Activated T-helper 1 cell treated with Interleukin-2 at 50 U/mL for 16 hours (primary cell): Measurements from ENCODE around the gene WBP1L.
"Not testable (repeated sequence)": the region's sequence is repeated elsewhere in the genome, so short reads cannot be mapped to it uniquely, and the experiment has no call there.

Experiments
- DNase-seq: peaks from one replicate; pipeline ENCODE4 v3.0.0-alpha.2; 2020; ENCODE audit warnings: low read depth

Gene WBP1L

DNA sequence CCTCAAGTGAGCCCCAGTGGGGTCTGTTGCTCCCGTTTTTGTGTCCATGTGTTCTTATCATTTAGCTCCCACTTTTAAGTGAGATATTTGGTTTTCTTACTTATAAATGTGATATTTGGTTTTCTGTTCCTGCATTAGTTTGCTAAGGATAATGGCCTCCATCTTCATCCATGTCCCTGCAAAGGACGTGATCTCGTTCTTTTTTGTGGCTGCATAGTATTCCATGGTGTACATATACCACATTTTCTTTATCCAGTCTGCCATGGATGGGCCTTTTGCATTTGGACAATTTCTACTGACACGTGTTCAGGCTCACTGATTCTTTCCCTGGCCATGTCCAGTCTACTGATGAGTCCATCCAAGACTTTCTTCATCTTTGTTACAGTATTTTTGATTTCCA lies 19.8 kb upstream of the WBP1L start:
- no peak for DNase-seq

DNA sequence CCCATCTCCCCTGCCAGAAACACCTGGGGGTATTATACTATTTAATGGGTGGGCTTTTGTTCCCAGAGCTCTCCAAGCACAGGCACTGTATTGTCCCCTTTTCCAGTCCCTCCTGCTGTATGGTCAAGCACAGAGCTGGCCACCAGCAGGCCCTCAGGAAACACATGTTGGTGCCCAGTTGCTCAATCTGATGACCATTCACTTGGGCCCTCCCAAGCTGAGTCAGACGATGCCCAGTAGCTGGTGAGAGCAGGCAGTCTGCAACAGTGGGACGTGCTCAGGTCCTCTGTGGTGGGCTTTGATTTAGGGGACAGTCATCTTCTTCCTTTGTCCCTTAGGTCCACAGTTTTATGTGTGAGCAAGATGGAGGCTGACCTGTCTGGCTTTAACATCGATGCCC lies 17.5 kb upstream of the WBP1L start:
- DNase-seq: no peak

DNA sequence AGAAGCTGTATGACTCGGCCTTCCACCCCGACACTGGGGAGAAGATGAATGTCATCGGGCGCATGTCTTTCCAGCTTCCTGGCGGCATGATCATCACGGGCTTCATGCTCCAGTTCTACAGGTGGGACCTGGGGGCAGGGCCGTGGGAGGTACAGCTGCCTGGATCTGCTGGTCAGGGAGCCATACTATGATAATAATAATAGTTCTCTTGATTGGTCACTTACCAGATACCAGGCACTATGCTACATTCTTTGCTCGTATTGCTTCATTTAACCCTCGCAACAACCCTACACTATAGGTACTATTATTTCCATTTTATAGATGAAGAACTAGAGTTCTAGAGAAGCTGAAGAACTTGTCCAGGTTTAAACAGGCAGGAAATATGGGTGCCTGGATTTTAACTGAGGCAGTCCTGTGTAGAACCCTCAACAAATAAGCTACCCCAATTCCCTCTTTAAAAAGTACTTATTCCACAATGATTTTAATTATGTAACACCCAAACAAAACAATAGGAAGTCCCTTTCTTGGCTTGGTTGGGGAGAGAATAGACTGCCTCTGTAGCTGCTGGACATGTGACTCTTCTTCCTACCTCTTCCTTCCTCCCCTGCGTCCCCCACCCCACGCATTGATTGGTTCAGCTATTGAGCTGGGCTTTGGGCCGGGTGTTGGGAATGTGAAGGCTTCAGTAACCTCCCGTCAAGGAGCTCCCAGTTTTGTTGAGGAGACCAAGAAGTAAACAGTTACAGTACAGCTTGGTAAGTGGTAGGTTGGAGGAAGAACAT lies 16.5 kb upstream of the WBP1L start:
- DNase-seq: no peak

DNA sequence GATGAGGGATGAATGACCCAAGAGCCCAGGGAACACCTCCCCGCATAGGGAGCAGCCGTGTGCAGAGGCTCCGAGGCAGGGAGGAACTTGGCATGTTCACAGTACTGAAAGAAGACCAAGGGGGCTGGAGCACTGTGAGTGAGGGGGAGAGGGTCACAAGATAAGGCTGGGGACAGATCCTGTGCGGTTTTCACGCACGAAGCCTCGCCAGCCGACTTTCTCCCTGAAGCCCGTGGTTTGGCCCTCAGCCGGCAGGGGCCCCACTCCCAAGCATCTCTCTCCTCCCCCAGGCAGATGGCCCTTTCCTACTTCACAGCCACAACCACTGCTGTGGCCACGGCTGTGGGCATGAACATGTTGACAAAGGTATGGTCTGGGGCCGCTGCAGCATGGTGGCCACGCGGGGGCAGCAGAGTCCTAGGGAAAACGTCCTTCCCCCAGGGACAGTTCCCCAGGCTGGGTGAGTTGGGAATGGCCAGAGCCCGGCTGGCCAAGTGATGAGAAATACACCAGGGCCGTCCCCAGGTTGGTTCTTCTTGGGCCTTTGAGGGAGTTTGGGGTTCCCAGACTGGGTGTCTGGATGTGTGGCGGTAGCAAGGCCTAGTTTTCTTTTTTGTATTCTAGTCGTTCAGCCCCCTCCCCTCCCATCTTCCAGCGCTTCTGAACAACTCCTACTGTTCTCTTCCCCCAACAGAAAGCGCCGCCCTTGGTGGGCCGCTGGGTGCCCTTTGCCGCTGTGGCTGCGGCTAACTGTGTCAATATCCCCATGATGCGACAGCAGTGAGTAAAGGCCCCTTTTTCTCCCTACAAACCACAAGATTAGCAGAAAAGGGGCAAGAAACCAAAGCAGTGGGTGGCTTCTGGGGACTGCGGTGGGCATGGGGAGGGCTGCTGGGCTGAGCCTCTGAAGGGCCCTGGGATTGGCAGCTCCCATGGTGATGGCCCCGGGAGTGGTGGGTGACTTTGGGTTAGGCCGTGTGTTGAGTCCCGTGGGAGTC lies 14.4 kb upstream of the WBP1L start:
- peak; percentile 17 for DNase-seq

DNA sequence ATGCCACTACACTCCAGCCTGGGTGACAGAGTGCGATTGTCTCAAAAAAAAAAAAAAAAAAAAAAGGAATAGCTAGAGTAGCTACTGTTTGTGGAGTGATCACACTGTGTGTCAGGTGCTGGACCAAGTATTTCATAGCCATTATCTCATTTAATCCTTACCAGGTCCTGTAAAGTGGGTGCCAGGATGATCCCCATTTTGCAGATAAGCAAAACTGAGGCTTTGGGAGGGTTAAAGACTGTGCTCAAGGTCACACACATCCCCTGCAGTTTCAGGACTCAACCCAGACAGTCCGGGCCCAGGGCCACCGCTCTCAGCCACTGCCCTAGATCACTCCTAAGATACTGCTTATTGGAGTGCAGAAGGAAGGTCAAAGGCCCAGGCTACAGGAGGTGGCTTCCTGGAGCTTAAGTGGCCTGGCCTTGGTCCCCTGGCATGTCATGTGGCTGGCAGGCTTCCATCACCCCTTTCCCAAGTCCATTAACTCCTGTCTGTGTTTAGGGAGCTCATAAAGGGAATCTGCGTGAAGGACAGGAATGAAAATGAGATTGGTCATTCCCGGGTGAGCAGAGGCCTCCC lies 12.4 kb upstream of the WBP1L start:
- DNase-seq: no peak

DNA sequence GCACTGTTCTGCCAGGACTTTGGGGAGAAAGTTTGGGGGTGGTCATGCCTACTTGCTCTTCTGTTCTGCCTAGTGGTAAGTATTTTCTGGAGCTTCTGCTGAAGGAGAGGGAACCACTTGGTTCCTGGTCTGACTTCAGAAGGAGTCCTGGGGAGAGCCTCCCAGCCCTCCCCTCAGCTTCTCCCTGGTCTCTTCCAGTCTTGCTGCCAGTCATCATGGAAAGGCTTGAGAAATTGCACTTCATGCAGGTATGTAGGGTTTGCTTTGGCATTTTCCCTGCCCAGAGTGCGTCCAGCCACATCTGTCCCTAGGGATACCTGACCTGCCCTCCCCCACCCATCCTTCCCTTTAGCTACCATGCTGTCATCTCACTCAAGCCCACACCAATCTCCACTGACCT lies 11.1 kb upstream of the WBP1L start:
- DNase-seq: no peak

DNA sequence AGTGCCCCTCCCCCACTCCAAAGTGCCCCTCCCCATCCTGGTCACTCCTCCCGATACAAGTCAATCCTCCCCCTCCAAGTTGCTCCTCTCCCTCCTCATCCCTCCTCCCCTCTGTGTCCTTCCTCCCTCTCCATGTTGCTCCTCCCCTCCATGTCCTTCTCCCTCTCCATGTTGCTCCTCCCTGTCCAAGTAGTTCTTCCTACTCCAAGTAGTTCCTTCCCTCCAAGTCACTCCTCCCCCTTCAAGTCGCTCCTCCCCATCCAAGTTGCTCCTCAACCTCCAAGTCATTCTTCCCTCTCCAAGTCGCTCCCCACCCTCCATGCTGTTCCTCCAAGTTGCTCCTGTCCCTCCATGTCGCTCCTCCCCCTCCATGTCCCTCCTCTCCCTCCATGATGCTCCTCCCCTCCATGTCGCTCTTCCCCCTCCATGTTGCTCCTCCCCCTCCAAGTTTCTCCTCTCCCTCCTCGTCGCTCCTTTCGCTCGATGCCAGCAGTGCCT lies 8.6 kb upstream of the WBP1L start:
- DNase-seq: no peak

DNA sequence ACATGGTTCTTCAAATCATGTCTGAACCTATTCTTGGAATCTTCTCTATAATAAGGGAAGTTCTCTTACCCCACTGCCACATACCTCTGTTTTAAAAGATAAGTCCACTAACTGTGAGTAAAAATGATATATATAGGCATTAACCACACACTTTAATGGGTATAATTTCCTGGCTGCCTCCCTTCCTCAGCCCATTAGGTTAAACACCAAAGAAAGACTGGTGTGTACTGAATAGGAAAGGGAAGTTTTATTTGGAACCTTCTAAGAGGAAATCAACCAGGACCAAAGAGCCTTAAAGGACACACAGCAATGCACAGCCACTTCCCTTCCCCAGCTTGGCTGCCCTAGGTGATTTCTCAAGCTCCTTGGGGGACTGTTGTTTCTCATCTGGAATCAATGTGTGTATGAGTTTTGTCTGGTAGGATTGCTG lies 5.0 kb upstream of the WBP1L start:
- DNase-seq: no peak

DNA sequence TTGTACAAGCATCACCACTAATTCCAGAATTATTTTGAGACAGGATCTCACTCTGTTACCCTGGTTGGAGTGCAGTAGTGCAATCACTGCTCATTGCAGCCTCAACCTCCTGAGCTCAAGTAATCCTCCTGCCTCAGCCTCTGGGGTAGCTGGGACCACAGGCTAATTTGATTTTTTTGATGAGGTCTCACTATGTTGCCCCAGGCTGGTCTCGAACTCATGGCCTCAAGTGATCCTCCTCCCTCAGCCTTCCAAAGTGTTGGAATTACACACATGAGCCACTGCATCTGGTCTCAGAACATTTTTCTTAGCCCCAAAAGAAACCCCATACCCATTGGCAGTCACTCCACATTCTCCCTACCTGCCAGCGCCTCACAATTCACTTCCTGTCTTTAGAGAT lies 3.5 kb upstream of the WBP1L start:
- DNase-seq: no peak

DNA sequence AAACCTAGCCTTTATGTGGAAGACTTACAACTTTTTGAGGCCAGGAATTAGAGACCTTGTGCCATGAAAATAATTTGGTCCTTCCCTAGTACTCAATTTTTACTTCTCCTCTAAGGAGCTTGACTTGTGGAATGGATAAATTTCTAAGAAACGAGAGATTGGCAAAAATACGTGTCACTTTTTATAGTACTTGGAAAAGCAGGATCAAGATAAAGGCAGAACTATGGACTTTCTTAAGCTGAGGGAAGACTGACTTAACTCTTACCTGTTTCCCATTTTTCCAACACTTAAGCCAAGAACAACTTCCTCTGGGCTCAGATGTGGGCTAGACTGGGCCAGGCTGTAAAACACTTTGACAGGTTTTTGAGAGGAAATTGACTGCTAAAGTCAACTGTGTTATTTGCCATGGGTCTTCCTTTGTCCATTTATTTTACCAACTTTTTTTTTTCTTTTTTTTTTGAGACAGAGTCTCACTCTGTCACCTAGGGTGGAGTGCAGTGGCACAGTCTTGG lies 2.0 kb upstream of the WBP1L start:
- DNase-seq: no peak

DNA sequence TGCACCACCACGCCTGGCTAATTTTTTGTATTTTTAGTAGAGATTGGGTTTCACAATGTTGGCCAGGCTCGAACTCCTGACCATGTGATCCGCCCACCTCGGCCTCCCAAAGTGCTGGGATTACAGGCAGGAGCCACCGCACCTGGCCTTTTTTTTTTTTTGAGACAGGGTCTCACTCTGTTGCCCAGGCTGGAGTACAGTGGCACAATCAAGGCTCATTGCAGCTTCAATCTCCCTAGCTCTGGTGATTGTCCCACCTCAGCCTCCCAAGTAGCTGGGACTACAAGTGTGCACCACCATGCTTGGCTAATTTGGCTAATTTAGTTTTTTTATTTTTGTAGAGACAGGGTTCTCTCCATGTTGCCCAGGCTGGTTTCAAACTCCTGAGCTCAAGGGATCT lies 1.4 kb upstream of the WBP1L start:
- not testable (repeated sequence) for DNase-seq

DNA sequence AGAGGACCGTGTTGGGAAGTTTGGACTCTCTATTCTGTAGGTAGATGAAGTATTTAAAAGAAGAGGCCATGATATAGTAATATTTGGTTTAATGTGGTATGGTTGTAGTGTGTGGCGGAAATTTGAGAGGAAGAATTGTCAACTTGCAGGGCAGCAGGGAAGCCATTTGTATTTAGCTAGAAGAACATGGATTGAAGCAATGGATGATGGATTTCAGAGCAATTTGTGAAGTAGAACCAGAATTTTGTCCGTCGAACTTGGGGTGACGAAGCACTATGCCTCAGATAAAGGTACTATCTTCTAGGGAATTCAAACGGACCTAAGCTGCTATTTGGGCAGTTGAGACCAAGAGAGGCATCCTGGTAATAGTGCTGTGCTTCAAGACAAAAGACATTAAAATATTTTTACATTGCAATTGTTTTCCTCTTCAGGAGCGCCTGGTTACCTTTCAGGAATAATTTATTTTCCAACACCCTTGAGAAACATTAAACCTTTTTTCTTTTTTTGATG lies 615 bp upstream of the WBP1L start:
- DNase-seq: no peak

DNA sequence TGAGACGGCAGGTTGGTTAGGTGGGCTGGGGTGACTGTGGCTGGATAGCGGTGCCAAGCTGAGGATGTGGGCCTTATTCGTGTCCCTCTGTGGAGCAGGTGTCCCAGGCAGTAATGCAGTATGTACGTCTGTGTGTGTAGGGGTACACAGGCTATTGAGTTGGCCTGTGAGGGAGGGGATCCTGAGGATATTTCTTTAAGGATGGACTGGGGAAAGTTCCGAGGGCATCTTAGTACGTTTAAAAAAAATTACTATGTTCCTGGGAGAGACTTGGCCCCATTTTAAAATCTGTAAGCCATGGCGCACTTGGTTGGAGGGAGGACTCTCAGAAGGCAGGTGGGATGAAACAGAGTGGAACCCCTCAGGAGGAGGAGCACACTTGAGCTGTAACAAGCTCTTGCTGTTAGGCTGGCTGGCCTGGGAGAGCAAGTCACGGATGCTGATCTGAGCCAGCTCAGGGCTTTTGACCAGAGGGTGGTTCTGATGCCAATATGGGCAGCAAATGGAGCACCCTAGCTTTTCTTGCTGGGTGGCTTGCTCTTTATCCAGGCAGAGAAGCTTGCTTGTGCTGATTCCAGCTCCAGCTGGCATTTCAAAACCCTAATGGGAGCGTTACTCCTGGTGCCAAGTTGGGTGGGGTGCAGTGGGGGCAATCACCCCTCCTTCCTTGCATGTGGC lies 765 bp downstream of the WBP1L start:
- DNase-seq: no peak

DNA sequence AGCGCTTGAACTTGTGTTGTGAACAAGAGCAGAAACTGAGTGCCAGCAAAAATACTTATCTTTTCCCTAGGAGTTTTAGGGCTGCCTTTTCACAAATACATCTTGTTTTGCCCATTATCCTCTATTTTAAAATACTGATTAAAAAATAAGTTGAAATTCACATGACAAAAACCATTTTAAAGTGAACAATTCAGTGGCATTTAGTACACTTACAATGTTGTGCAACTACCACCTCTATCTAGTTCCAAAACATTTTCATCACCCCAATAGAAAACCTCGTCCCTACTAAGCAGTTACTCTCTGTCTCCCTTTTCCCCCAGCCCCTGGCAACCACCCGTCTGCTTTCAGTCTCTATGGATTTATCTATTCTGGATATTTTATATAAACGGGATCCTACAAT lies 1.4 kb downstream of the WBP1L start:
- no peak for DNase-seq

DNA sequence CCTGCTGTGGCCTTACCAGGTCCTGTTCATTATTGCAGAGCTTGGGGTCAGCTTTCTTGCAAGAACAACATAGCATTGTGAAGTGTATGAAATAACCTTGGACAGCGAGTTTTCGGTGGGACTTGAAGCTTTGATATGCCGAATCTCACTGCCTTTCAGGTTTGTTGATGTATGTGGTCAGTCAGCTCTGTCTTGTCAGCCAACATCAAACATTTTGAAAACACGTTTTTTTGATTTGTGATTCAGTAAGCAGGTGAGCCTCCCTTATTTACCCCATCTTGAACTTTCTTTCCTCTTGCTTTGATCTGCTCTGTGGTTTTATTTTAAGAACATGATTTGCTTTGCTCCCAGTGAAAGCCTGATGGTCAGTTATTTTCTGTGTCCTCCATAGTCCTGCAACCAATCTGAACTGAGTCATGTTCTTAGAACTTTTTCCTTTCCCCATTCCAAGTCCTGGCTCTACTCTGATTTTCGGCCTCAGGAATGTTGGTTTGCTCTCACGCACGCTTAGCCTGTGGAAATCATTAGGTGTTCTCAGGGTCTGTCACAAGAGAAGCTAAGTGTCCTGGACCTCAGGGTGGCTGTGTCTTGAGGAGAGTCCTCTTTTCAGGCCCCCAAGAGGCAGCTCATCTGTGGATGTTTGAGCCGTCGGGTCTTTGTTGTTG lies 8.7 kb downstream of the WBP1L start:
- no peak for DNase-seq

DNA sequence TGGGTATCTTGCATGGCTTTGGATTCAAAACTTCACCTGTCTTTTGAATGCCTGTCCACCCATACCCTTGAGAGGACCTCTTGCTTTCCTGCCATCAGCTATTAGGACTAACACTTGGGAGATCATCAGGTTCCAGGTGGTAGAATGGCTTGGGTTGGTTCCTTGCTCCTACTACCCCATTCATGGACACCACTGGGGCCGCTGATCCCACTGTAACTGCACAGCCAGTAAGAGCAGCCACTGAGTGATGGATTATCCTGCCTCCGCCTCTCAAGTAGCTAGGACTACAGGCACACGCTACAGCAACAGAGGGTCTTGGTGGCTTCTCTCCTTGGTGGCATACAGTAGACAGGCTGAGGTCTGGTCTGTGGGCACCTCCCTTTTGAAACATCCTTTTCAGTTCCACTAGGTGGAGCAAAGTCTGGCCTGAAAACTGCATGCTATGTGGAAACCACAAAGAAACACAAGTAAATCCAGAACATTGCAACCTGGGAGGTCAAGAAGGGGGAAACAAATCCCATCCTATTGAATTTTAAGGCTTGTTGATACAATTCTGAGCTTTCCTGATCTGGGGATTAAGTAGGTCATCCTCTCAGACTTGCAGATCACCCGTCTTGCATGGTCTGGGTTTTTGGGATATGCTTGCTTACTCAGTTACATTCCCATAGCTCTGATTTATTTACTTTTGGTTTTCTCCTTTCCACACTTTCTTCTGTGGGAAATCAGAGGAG lies 9.4 kb downstream of the WBP1L start:
- no peak for DNase-seq

DNA sequence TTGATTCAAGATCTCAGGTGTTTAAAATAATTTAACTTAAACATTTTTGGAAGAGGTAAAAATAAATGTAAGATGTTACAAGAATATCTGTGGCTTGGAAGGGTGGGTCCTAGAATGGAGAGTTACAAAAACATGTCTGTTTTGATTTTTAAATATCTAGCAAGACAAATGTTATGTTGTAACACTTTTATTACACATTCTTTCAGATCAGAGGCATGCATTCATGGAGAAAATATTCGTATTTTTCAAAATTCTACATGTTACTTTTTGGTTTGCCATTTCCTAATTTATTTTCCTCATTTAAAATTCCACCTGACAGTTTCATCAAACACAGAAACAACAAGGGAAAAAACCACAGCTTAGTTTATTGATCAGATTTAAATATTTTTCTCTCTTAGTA lies 10.0 kb downstream of the WBP1L start:
- DNase-seq: no peak

DNA sequence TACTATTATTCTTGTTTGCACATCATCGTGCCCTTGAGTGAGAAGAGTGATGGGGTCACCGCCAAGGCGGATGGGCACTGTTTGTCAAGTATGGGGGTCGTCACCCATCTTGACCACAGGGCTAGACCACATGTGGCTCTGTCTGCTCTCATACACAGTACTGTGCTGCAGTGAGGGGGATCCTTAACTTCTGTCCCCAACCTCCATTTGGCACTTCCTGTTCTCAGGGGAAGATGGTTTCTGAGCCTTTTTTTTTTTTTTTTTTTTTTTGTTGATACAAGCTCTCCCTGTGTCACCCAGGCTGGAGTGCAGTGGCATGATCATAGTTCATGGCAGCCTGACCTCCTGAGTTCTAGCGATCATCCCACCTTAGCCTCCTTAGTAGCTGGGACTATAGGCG lies 13.6 kb downstream of the WBP1L start:
- no peak for DNase-seq

DNA sequence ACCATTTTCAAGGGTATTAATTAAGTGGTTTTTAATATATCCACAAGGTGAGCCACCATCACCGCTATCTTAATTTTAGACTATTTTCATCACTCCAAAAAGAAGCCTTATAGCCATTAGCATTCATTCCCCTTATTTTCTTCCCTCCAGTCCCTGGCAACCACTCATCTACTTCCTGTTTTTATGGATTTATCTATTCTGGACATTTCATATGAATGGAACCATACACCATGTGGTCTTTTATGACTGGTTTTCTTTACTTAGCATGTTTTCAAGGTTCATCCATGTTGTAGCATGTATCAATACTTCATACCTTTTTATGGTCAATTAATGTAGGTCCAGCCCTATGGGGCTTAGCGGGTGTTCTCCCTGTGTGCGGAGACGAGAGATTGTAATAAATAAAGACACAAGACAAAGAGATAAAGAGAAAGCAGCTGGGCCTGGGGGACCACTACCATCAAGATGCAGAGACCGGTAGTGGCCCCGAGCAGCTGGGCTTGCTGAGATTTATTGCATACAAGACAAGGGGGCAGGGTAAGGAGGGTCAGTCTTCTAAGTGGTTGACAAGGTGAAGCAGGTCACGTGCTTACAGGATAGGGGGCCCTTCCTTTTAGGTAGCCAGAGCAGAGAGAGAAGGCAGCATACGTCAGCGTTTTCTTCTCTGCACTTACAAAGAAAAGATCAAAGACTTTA lies 14.6 kb downstream of the WBP1L start:
- DNase-seq: no peak

DNA sequence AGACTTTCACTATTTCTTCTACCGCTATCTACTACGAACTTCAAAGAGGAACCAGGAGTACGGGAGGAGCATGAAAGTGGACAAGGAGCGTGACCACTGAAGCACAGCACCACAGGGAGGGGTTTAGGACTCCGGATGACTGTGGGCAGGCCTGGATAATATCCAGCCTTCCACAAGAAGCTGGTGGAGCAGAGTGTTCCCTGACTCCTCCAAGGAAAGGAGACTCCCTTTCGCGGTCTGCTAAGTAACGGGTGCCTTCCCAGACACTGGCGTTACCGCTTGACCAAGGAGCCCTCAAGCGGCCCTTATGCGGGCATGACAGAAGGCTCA lies 15.2 kb downstream of the WBP1L start:
- not testable (repeated sequence) for DNase-seq
